ENCODE data around the gene TMEM176B.

- TF ChIP-seq CTCF (IDR thresholded peaks at IDR 0.05): no peak
- TF ChIP-seq POLR2A (IDR thresholded peaks at IDR 0.05): no peak
These were observed 23.4 kb upstream of the TMEM176B start for GRCh38 chr7:150823484-150824126.
